PC-9 (cell line): Measurements from ENCODE around the gene TP53RK. TPM values are rescaled to one million over a fixed set of nuclear protein-coding genes. Genes with fewer than 3 reads are reported as not detected.

Experiments used
- BruUV-seq: library from RNA; stranded (reverse); fragments of 400-500 nt; replicated peaks from 2 replicates; lab custom pipeline; 2021; lab: Mats Ljungman, UMichigan
- CTCF ChIA-PET: fragments of 300-600 bp; sonication (Branson Sonifier 250); formaldehyde crosslinking; loops from one replicate; lab custom pipeline; 2022; ENCODE audit warnings: antibody characterized with exemption; lab: Charles Lee
- POLR2A ChIA-PET: fragments of 300-600 bp; sonication (Branson Sonifier 250); formaldehyde crosslinking; loops from one replicate; lab custom pipeline; 2022; ENCODE audit warnings: antibody characterized with exemption; ENCODE audit not compliant: unreplicated experiment; lab: Charles Lee
- DNase-seq, 2 experiments: peaks; one replicate each; pipeline versions ENCODE4 v3.0.0 to v3.0.0-alpha.2; 2015 to 2022; ENCODE audit warnings: mixed read lengths in 1 of 2
- H2AFZ ChIP-seq: fragments of 200-600 bp; sonication (generic); 2 replicates; pipeline ENCODE4 v1.8.1; 2017; ENCODE audit warnings: antibody characterized with exemption
- H3F3A ChIP-seq: fragments of 200-600 bp; sonication (generic); 2 replicates; pipeline ENCODE4 v1.8.1; 2017; ENCODE audit warnings: antibody characterized with exemption, mild to moderate bottlenecking, low read depth; ENCODE audit not compliant: insufficient read depth
- H3K27ac ChIP-seq: fragments of 200-600 bp; sonication (generic); 2 replicates; pipeline ENCODE4 v1.6.1; 2016; ENCODE audit warnings: mixed run types
- H3K27me3 ChIP-seq: fragments of 200-600 bp; sonication (generic); 2 replicates; pipeline ENCODE4 v1.6.1; 2016; ENCODE audit warnings: low read depth, mixed run types; ENCODE audit not compliant: insufficient read depth
- H3K36me3 ChIP-seq: fragments of 200-600 bp; sonication (generic); 2 replicates; pipeline ENCODE4 v1.6.1; 2016; ENCODE audit warnings: low read depth, mixed run types
- H3K4me1 ChIP-seq: fragments of 200-600 bp; sonication (generic); replicated peaks from 2 replicates; pipeline ENCODE4 v1.6.1; 2016; ENCODE audit warnings: mixed run types; ENCODE audit not compliant: insufficient read depth
- H3K4me2 ChIP-seq: fragments of 200-600 bp; sonication (generic); 2 replicates; pipeline ENCODE4 v1.6.1; 2017; ENCODE audit warnings: mixed run types
- H3K4me3 ChIP-seq: fragments of 200-600 bp; sonication (generic); 2 replicates; pipeline ENCODE4 v1.6.1; 2016; ENCODE audit warnings: mixed run types
- H3K79me2 ChIP-seq: fragments of 200-600 bp; sonication (generic); 2 replicates; pipeline ENCODE4 v1.6.1; 2017; ENCODE audit warnings: low read depth, mixed run types
- H3K9me2 ChIP-seq: fragments of 200-600 bp; sonication (generic); 2 replicates; pipeline ENCODE4 v1.8.1; 2017; ENCODE audit warnings: mild to moderate bottlenecking; ENCODE audit not compliant: insufficient read depth
- H3K9me3 ChIP-seq: fragments of 200-600 bp; sonication (generic); 2 replicates; pipeline ENCODE4 v1.8.1; 2016; ENCODE audit warnings: low read depth; ENCODE audit not compliant: insufficient read depth
- H4K20me1 ChIP-seq: fragments of 200-600 bp; sonication (generic); 2 replicates; pipeline ENCODE4 v1.8.1; 2017; ENCODE audit not compliant: insufficient read depth
- EZH2 ChIP-seq: fragments of 200-600 bp; sonication (generic); IDR thresholded peaks from 2 replicates; pipeline ENCODE4 v1.8.0; 2017; ENCODE audit warnings: antibody characterized with exemption, low read depth
- intact Hi-C: fragments of 100-400 bp; cut with micrococcal nuclease; formaldehyde crosslinking; loops from one replicate; pipeline ENCODE4 v1.10.0; 2022; ENCODE audit not compliant: unreplicated experiment
- total RNA-seq: library from RNA; stranded (reverse); gene quantifications from 2 replicates; pipeline ENCODE4 v1.2.3, GENCODE V29; 2021
- TF ChIP-seq, protein P1 (sequence below): fragments of 200-600 bp; sonication (generic); conservative IDR thresholded peaks from 2 replicates; pipeline ENCODE4 v1.6.1; 2017; ENCODE audit warnings: mixed run types, antibody characterized with exemption, mild to moderate bottlenecking, moderate library complexity

TP53RK gene
- total RNA-seq, 1 experiment from 2014 or later: 10.4 TPM

DNA sequence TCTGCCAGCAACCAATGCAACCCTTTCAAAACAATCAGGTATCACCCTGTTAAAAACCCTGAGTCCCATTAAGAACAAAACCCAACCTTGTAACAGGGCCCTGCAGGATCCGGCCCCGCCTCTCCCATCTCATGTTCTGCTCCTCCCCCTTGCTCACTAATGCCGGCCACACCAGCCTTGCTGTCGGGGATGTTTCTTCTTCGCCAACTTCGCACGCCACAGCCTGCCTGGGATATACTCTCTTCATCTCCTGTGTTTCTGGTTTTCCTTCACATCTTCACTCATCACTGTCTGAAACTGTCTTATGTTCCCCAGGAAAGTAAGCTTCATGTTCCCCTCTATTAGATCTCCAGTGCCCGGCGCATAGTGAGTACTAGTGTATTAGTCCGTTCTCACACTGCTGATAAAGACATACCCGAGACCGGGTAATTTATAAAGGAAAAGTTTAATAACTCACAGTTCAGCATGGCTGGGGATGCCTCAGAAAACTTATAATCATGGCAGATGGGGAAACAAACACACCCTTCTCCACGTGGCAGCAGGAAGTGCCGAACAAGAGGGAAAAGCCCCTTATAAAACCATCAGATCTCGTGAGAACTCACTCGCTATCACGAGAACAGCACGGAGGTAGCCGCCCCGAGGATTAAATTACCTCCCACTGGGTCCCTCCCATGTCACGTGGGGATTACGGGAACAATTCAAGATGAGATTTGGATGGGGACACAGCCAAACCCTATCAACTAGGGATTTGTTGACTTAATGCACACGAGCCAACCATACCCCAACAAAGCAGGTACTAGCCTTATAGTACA, 5.1 kb downstream of the TP53RK start:
- POLR2A ChIA-PET: no interaction called here
- peak overlapping the region; percentile 47 for H3K27ac ChIP-seq

DNA sequence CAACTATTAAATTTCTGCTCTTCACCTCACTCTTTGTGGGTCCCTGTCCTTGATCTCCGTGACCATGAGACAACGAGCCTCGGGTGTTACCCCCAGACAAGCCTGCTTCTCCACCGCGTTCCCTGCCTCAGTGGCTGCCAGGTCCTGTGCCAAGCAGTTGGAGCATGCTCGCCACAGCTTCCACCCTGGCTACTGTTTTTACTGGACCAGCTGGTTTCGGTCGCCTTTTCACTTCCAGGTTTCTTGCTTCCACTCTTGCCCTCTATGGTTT, 5.6 kb downstream of the TP53RK start:
- peaks cover 12% of the 10 kb centered on the region; the same call in 1 of the 2 replicates for H3K36me3 ChIP-seq
- no TSS peak for BruUV-seq
- H4K20me1 ChIP-seq: peaks cover 19% of the 10 kb centered on the region
- peak overlapping the region; percentile 65 for H3K4me2 ChIP-seq
- H2AFZ ChIP-seq: no peak overlapping the region
- no peaks in the 10 kb centered on the region for H3K9me3 ChIP-seq
- POLR2A ChIA-PET: no interaction called here
- H3F3A ChIP-seq: peaks cover 12% of the 10 kb centered on the region; the same call in 1 of the 2 replicates
- intact Hi-C loops: no loop called here
- H3K79me2 ChIP-seq: peaks cover 49% of the 10 kb centered on the region
- CTCF ChIA-PET: no interaction called here
- DNase-seq: no peak
- H3K4me3 ChIP-seq: peak overlapping the region; percentile 47; the same call in 1 of the 2 replicates
- no peaks in the 10 kb centered on the region for H3K27me3 ChIP-seq
- H3K27ac ChIP-seq: no peak overlapping the region
- TF ChIP-seq, protein P1, sequence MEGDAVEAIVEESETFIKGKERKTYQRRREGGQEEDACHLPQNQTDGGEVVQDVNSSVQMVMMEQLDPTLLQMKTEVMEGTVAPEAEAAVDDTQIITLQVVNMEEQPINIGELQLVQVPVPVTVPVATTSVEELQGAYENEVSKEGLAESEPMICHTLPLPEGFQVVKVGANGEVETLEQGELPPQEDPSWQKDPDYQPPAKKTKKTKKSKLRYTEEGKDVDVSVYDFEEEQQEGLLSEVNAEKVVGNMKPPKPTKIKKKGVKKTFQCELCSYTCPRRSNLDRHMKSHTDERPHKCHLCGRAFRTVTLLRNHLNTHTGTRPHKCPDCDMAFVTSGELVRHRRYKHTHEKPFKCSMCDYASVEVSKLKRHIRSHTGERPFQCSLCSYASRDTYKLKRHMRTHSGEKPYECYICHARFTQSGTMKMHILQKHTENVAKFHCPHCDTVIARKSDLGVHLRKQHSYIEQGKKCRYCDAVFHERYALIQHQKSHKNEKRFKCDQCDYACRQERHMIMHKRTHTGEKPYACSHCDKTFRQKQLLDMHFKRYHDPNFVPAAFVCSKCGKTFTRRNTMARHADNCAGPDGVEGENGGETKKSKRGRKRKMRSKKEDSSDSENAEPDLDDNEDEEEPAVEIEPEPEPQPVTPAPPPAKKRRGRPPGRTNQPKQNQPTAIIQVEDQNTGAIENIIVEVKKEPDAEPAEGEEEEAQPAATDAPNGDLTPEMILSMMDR: no peak
- no peak for TF ChIP-seq EZH2
- H3K9me2 ChIP-seq: no peaks in the 10 kb centered on the region
- peaks cover 17% of the 10 kb centered on the region for H3K4me1 ChIP-seq

More for the DNA sequence above, 5.1 kb downstream of the TP53RK start:
- H3K4me2 ChIP-seq: peak overlapping the region; percentile 65
- BruUV-seq: TSS peak; percentile 19
- H3K4me1 ChIP-seq: peaks cover 17% of the 10 kb centered on the region
- H3K79me2 ChIP-seq: peaks cover 52% of the 10 kb centered on the region
- no peaks in the 10 kb centered on the region for H3K9me2 ChIP-seq
- peaks cover 18% of the 10 kb centered on the region; the same call in 1 of the 2 replicates for H3F3A ChIP-seq
- peak; percentile 72 for DNase-seq
- no peak for TF ChIP-seq EZH2
- TF ChIP-seq, protein P1: no peak
- intact Hi-C loops: no loop called here
- H3K4me3 ChIP-seq: peak overlapping the region; percentile 47; the same call in 1 of the 2 replicates
- H3K36me3 ChIP-seq: peaks cover 12% of the 10 kb centered on the region; the same call in 1 of the 2 replicates
- peak overlapping the region; percentile 77 for H2AFZ ChIP-seq
- H3K27me3 ChIP-seq: no peaks in the 10 kb centered on the region
- CTCF ChIA-PET: no interaction called here
- no peaks in the 10 kb centered on the region for H3K9me3 ChIP-seq
- peaks cover 19% of the 10 kb centered on the region for H4K20me1 ChIP-seq

DNA sequence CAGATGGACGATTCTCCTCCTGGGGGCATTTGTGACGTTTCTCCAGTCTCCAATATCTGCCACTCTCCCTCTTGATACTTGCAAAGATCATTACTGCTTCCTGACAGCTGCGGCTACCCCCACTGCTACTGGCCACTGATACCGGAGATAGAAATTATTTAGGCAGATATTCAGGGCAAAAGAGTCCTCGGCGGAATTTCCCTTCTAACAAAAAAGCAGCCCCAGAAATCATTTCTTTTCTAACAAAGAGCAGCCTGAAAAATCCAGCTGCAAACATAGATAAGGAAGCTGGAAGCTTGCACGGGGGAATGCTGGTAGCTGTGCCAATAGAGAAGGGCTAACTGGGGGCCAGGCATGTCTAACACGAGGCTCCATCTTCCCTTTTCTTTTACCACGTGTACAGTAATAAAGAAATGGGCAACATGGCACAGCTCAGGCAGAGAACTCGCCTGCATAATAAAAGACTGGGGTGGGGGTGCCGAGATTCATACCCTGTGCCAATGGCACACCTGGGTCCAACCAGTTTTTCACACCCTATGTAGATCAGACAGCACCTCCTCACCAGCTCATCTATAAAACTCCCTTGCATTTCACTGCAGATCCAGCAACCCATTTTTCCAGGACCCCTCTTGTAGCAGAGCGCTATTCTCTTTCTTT, 6.1 kb downstream of the TP53RK start:
- POLR2A ChIA-PET: interaction anchor here (0.7 kb wide), 1 partner anchor 19 kb away, joined by 7 read pairs; no protein-coding TSS in a partner anchor
- Histone ChIP-seq H3K36me3 (peaks cover 12% of the 10 kb centered on the region; the same call in 1 of the 2 replicates), H3K27me3 (no peaks in the 10 kb centered on the region), H3K9me3 (no peaks in the 10 kb centered on the region), H2AFZ (no peak overlapping the region), H4K20me1 (peaks cover 19% of the 10 kb centered on the region), H3K4me2 (peak overlapping the region; percentile 65), H3K4me3 (peak overlapping the region; percentile 47; the same call in 1 of the 2 replicates), H3K4me1 (peaks cover 13% of the 10 kb centered on the region), H3K79me2 (peaks cover 44% of the 10 kb centered on the region), H3K27ac (no peak overlapping the region), H3F3A (peaks cover 10% of the 10 kb centered on the region; the same call in 1 of the 2 replicates), H3K9me2 (no peaks in the 10 kb centered on the region)
- no peak for DNase-seq
- TF ChIP-seq, protein P1: no peak
- no peak for TF ChIP-seq EZH2
- intact Hi-C loops: no loop called here
- CTCF ChIA-PET: no interaction called here
- BruUV-seq: no TSS peak
